CD4-positive, alpha-beta T cell treated with Interleukin-10 for 1 hour (primary cell): ENCODE data around the gene ATE1.
"Not testable (repeated sequence)": the region's sequence is repeated elsewhere in the genome, so short reads cannot be mapped to it uniquely, and the experiment has no call there.

Source experiments
- DNase-seq: peaks from one replicate; pipeline ENCODE4 v3.0.0-alpha.2; 2020

Gene ATE1

DNA sequence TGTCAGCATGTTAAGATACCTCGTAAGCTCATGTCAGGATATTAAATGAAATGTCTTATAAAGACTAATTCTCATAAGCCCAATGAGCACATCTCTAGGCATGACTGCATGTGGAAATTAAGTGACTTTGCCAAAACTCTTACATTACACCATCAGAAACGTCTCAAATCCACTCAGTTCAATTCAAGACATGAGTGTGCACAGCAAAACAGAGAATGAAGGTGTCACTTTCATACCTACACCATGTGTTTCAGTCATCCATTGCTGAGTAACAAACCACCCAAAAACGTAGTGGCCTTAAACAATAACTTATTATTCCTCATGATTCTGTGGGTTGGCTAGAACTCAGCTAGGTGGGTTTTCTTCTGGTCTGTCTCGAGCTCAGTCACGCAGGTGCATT lies 99.8 kb downstream of the ATE1 start:
- DNase-seq, result no peak

DNA sequence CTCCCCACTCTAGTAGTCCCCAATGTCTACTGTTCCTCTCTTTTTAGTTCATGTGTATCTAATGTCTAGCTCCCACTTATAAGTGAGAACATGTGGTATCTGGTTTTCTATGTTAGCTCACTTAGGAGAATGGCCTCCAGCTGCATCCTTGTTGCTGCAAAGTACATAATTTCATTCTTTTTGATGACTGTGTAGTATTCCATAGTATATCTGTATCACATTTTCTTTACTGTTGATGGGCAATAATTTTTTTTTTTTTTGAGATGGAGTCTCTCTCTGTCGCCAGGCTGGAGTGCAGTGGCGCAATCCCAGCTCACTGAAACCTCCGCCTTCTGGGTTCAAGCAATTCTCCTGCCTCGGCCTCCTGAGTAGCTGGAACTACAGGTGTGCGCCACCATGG lies 101.1 kb downstream of the ATE1 start:
- DNase-seq, result not testable (repeated sequence)

DNA sequence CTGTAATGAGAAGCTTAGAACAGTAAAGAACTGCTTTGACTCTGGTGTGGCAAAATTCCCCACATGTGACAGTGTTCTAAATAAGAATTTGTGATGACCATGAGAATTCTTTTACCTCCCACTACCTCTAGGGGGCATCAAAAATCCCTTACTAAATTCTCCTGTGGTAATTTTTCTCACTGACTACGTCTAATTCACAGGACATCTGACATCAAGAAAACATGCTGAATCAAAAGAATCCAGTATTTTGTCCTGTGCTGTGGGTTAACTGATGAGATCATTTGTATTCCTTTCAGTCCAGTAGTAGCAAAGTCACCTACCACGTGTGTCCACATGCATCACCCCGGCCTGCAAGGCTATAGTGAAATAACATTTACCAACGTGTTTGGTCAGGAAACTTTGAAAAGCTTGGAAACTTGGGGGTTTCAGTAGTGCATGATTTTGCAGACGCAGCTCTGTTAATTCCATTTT lies 103.8 kb downstream of the ATE1 start:
- DNase-seq, result peak; percentile 21

DNA sequence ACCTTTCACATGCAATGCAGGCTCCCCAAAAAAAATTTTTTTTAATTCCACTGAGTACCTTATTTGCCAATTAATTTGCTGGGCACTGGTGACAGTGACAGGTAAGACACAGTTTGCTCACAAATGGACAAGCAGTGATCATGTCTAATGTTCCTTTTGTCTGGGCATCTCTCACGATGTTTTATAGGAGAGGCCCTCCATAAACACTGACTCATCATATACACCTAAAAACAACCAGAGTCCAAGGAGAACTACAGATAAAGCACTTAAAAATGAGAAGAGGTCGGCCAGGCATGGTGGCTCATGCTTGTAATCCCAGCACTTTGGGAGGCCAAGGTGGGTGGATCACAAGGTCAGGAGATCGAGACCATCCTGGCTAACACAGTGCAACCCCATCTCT lies 105.1 kb downstream of the ATE1 start:
- DNase-seq, result no peak

DNA sequence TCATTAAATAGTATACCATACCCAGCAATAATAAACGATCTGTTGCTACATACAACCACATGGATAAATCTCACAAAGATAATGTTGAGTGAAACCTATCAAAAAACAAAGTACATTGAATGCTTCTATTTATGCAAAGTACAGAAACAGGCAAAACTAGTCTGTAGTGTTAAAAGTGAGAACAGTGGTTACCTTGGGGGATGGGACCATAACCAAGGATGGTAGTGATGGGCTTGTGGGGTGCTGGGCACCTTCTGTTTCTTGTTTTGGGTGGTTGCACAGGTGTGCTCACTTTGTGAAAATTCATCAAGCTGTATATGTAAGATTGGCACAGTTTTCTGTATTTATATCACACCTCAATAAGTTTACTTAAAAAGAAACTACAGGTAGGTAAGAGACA lies 105.7 kb downstream of the ATE1 start:
- DNase-seq, result no peak

DNA sequence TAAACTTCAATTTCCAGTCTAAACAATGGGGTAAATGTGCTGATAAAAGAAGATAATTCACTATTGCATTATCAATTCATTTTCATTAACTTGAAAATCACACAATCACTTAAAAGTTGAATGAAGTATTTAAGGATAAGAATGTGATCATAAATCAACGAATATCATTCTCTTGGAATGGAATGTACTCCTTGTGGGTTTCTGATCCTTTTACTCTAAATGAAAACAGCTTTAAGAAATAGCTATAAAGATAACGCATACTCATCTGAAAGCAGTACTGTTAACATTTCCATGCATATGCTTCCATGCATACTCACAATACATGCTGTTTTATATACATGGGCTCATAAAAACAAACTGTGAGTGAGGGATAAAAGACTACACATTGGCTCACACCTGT lies 108.8 kb downstream of the ATE1 start:
- DNase-seq, result no peak

DNA sequence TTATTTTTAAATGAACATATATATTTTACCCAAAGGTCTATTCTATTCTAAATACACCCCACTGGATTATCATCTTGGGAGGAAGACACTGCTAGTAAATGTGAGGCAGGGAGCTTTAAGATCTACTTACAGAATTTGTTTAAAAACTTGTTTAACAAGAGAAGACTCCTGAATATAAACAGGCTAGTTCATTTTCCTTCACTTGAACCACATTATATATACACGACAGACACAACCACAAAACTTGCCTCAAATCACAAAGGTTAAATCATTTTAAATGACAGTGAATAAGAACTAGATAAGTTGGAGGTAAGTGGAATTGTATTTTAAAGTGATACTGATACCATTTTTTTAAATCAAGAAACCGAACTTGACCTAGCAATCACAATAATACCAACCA lies 109.2 kb downstream of the ATE1 start:
- no peak for DNase-seq

DNA sequence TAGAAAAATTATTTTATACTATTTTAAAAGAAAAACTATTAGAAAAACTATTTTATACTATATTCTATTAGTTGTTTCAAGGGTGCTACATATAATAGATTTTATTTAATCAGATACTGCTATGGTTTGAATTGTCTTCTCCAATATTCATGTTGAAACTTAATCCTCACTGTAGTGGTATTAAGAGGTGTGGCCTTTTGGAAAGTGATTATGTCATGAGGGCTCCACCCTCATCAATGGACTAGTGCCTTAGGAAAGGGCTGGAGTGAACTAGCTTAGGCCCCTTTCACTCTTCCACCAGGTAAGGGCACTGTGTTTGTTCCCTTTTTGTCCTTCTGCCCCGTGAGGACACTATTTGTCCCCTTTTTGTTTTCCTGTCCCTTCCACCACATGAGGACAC lies 111.6 kb downstream of the ATE1 start:
- DNase-seq, result no peak

DNA sequence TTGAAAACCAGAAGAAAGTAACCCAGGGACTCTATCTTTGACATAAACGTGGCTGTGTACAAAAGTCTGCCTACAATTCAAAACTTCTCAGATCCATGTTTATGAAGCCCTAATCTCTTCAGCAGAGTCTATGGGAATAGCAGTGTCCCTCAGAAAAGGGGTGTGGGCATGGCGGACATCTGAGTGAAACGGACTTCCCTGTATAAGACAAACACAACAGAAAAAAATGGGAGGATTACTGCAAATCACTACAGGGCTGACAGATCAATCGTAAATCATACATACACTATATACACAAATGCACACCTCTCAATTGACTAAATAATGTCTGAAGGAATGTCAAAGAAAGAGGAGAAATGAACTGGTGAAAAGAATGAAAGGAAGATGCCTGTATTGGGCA lies 114.0 kb downstream of the ATE1 start:
- DNase-seq, result no peak

DNA sequence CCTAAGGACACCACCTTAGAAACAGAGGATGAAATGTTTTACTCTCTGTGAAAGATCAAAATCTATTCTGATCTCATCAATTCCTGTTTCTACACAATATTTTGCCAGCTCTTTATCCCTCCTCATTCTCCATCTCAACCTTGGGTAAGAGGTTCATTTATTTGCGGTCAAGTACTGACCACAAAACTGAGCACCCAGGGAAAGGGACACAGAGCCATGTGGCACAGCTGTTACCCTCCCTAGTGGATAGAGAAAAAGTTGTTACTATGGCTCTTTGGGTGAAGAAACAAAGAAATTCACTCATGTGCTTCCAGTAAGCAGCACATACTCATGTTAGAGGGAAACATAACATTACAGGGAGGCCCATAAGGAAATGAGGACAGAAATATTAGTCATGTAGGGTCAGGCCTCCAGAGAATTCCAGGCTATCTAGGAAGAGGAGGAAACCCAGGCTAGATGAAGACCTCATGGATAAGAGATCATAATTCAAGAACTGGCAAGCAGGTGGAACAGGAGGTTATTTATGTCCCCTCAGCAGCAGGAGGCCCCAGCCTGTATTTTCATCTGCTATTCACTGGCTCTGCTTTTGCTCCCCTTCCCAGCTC lies 114.5 kb downstream of the ATE1 start:
- DNase-seq, result no peak

DNA sequence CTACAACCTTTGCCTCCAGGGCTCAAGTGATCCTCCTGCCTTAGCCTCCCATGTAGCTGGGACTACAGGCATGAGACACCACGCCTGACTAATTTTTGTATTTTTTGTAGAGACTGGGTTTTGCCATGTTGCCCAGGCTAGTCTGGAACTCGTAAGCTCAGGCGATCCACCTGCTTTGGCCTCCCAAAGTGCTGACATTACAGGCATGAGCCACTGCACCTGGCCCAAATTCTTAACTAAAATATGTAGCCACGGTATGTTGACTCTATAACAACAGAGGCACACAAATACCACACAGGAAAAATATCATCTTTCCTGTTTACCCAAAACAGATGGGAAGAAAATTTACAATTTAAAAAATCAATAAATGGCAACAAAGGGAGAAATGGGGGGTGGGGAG lies 115.8 kb downstream of the ATE1 start:
- no peak for DNase-seq

DNA sequence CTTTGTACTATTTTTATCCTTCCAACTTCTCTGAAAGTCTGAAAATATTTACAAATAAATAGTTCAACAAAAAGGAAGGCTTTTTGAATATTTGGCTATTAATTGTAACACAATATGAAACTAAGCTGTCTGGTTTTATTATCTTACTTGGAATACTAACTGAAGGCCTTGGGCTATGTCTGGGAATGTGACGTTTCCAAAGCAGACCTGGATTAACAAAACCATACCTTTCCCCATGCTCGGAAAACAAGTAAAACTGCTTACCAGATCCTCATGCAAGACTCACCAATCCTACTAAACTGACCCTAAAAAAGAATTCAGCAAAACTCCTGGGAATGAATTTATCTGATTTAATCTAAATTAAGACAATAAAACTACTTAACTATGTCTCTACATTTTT lies 116.4 kb downstream of the ATE1 start:
- no peak for DNase-seq

DNA sequence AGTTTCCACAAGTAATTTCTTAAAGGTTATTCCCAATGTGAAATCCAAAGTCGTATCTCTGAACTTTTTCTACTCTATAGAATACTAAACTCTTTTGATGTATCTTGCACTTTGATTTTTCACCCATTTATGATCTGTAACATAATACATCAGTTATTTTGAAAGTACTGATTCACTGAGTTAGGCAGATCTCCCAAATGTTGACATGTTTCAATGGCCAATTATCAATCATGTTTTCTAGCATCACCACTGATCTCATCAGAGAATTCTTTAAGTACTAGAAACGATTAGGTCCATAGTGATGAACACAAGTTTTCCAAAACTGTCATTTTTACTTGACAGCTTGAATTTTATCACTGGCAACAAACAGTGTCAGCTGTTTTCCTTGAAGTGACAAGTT lies 119.0 kb downstream of the ATE1 start:
- DNase-seq, result no peak

DNA sequence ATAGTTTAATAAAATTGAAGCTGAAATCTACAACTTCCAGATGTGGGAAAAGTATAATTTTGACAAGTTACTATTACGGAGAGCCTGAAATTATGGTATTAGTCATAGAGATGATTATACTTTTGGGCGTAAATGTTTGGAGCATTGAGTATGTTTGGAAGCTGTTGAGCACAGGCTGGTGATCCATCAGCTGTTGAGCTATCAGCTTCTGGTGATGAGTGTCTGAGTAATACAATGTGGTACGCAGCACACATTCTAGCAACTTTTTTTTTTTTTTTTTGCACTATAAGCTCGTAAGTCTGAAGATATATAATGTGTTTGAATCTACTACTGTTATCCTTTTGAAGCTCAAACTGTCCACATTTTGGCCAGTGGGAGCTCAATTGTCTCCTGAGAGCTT lies 123.4 kb downstream of the ATE1 start:
- DNase-seq, result no peak

DNA sequence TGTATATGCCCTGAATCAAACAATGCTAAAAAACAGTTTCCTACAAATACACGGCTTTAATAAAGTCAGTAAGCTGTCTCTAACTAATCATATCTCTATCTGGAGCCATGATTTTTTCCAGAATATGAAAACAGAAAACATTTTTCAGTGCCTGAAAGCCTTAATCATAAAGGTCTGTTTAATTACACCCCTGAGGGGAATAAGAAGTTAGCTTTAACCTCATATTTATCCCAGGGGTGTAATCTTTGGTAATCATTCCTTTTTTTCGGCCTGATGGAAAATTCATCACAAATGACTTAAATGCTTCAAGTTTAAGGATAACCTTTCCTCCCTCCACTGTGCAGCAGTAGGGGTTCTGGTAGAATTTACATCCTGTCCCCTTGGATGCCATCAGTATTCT lies 124.2 kb downstream of the ATE1 start:
- DNase-seq, result no peak

DNA sequence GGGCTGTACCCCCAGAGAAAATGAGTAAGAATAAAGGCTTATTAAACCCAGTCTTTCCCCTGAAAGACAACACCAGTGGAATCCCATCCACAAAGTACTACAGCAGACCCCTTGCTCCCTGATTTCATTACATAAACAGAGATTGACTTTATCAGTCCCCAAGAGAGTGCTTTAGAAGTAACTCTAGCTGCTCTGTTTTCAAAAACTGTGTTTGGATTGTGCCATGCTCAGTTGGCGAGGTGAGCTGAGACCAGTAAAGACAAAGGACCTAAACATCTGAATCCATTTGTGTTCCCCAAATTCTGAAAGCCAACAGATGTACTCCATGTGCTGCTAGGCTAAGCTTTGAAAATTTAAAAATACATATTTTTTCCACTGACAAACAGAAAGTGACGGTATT lies 127.0 kb downstream of the ATE1 start:
- no peak for DNase-seq

DNA sequence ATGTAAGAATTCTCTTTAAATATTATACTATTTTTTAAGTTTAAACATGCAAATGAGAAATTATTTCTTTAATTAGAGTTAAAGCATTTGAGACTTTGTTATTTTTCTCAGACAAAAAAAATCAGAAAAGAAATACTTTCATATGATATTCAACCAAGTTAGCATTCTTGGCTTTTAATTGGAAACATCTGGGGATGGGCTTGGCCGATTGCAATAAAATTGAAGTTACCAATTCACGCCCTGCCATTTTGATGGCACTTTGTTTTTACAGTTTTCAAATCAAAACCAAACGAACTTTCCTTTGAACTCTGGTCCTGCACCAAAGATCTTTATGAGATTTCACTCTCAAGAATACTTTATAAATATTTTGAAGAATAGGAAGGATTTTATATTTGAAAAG lies 127.7 kb downstream of the ATE1 start:
- no peak for DNase-seq

DNA sequence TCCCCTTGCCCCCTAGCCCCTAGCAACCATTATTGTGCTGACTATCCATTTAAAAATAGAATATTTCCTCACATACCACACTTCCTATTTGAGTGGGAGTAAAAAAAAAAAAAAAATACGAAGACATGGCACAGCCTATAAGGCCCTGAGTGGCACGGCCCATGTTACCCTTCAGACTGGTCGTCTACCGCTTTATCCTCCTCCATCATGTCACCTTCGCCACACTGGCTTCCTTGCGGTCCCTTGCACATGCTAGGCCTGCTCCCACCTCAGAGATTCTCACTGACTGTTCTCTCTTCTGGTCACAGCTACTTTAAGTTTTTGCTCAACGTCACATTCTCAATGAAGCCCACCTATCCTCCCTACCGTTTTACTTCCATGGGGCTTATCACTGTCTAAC lies 130.3 kb downstream of the ATE1 start:
- DNase-seq, result no peak

DNA sequence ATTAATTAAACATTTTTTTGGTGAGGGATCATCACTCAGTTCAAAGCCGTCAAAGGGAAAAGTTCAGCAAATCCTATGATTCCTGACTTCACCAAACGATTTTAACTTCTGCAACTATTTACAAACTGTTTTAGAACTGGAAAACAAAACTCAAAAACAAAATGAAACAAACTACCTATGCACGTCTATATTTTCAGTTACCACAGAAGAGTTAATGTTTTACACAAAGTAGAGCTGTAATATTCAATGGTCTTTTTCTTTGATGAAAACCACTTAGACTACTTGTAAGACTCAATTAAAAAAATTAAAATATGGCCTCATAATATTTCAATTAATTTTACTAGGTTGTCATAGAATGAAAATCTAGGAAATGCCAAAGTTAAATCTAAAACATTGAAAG lies 131.5 kb downstream of the ATE1 start:
- no peak for DNase-seq

DNA sequence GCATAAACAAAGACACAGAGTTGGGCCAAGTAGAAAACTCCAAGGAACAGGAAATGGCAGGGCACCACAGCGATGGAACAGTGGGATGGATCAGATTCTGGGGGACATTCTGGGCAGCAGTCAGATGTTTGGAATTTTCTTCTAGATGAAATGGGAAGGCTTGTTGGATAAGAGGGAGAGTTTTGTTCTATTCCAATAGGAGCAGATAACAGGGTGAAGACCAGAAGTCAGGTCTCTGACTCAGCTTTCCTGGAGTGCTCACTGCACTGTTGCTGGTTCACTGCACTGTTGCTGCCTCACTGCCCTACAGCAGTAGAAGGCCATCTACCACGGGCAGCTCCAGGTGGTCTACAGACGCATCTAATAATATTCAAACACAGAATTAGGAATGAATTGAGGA lies 135.6 kb downstream of the ATE1 start:
- no peak for DNase-seq

DNA sequence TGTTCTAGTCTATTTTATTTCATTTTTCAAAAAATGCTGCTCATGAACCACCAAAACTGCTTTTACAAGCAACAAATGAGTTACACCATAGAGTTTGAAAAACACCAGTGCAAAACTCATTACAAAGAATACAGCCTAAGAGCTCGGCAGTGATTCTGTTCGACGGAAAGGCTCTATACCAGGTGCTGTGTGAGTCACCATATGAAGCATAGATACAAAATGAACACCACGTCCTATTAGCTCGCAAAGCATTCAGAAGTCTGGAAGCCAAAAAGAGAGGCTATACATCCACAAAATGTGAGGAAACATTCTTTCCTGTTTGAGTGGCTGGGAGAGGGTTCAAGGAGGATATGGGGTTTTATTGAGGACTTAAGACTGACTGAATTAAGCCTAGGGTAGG lies 136.1 kb downstream of the ATE1 start:
- no peak for DNase-seq

DNA sequence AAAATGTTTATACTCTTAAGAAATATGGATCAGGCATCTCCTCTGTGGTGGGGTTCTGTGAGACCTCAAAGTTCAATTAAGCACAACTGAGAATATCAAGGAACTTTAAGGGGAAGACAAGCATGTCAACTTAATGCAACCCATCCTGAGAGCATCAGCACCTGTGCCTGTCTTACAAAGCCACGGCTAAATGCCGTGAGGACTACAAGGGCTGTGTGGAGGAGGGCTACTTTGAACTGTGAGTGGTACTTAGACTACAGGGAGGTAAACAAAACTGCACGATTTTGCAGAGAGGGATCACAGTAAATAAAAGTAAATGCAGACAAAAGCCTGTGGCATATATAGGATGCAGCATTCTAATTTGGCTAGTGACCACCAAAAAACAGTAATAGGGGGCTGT lies 139.1 kb downstream of the ATE1 start:
- no peak for DNase-seq

DNA sequence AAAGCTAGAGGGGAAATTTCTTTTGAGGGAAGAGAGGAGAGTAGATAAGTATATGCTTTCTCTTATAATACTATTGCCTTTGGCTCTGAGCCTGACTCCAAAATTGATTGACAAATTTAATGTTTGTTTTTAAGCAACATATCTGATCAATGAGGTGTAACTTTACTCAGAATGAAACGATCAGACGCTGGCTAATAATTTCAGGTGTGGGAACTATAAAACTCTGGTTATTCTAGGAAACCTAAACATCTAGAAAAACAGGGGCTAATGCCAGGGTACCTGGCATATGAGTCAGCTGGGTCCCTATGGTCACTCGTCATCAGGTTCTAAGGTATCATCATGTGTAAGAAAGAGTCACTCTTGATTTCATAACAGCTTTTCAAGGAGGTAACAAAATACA lies 139.7 kb downstream of the ATE1 start:
- no peak for DNase-seq

DNA sequence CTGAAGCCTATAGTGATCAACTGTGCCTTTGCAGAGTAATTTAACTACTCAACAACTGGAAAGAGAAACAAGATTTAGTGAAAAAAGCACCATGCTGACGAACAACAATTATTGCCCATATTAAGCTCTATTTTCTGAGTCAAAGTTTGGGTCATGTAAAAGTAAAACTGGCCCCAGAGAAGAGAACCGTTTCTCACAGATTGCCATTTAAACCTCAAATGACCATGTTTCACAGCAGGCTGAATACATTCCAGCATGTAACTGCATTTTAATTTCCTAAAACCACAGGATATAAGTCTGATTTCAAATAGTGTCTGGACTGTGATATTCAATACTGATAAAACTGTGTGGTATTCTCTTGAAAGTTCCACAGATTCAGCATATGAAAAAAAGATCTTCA lies 140.7 kb downstream of the ATE1 start:
- DNase-seq, result no peak

DNA sequence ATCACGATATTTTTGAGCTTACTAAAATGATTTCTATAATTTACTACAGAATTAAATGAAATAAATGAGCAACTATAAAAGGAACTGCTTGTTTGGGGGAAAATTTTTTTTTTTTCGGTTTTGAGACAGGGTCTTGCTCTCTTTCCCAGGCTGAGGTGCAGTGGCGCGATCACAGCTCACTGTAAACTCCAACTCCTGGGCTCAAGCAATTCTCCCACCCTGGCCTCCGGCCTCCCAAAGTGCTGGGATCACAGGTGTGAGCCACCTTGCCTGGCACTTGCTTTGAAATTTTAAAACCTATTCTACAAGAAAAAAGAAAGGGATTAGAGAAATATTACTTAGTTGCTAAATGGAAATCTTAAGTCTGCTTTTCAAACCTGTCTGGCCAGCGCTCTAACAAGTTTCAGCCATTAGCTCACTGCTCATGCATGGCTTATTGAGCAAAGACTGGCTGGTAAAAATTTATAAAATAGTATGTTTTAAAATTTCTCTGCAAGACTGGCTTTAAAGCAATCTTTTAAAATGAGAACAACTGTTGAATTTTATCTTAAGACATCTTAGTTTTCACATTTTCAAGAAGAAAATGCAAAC lies 144.0 kb downstream of the ATE1 start:
- DNase-seq, result no peak

DNA sequence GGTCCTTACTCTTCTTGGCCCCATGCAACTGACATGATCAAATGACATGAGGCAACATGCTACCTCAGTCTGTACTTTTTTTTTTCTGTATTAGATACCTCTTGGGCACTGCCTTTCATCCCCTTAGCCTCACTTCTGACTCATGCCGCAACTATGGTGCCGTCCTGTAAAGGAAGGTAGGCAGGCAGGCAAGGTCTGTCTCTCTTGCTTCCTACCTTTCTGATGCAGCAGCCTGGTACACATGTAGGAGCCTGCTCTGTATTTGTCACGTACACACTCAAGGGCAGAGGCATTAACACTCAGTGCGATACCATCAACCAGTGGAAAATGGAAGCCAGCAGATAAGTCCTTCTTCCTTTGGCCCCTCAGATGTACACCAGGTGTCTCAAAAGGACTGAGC lies 146.7 kb downstream of the ATE1 start:
- DNase-seq, result no peak
